Skeletal muscle satellite cell (primary cell): ENCODE measurements around the gene HECTD4.

Experiments
- H3K27me3 ChIP-seq: 2 replicates; pipeline ENCODE4 v1.7.0; 2013; ENCODE audit warnings: low read length; ENCODE audit not compliant: control insufficient read depth, insufficient read depth
- H3K36me3 ChIP-seq: 2 replicates; pipeline ENCODE4 v1.7.0; 2013; ENCODE audit warnings: mild to moderate bottlenecking, control low read depth, low read length; ENCODE audit not compliant: insufficient read depth
- H3K4me1 ChIP-seq: 2 replicates; pipeline ENCODE4 v1.7.0; 2013; ENCODE audit warnings: low read length; ENCODE audit not compliant: control insufficient read depth, insufficient read depth
- H3K4me2 ChIP-seq: 2 replicates; pipeline ENCODE4 v1.7.0; 2013; ENCODE audit warnings: mild to moderate bottlenecking, low read length
- H3K4me3 ChIP-seq: 2 replicates; pipeline ENCODE4 v1.7.0; 2013; ENCODE audit warnings: low read length
- H3K9ac ChIP-seq: 2 replicates; pipeline ENCODE4 v1.7.0; 2013; ENCODE audit warnings: mild to moderate bottlenecking, low read depth, low read length, moderate library complexity
- H3K9me3 ChIP-seq: replicated peaks from 2 replicates; pipeline ENCODE4 v1.7.0; 2013; ENCODE audit warnings: mild to moderate bottlenecking, control low read depth, low read length

The HECTD4 gene

GRCh38 chr12:112370868-112371510 is 11.2 kb downstream of the HECTD4 start:
- no peaks in the 10 kb centered on the region for H3K4me1 ChIP-seq
- no peaks in the 10 kb centered on the region for H3K9me3 ChIP-seq
- H3K27me3 ChIP-seq, result no peaks in the 10 kb centered on the region
- H3K9ac ChIP-seq, result no peak overlapping the region
- no peaks in the 10 kb centered on the region for H3K36me3 ChIP-seq
- no peak overlapping the region for H3K4me3 ChIP-seq
- H3K4me2 ChIP-seq, result no peak overlapping the region

- Histone ChIP-seq H3K4me3 (no peak overlapping the region), H3K27me3 (no peaks in the 10 kb centered on the region), H3K4me1 (no peaks in the 10 kb centered on the region), H3K9ac (no peak overlapping the region), H3K4me2 (no peak overlapping the region), H3K36me3 (no peaks in the 10 kb centered on the region), H3K9me3 (no peaks in the 10 kb centered on the region)
Measured at GRCh38 chr12:112370199-112370598, 12.0 kb downstream of the HECTD4 start.

GRCh38 chr12:112368856-112369255 is 13.4 kb downstream of the HECTD4 start:
- H3K27me3 ChIP-seq, result no peaks in the 10 kb centered on the region
- no peak overlapping the region for H3K9ac ChIP-seq
- H3K9me3 ChIP-seq, result no peaks in the 10 kb centered on the region
- H3K4me2 ChIP-seq, result no peak overlapping the region
- no peak overlapping the region for H3K4me3 ChIP-seq
- H3K36me3 ChIP-seq, result no peaks in the 10 kb centered on the region
- H3K4me1 ChIP-seq, result no peaks in the 10 kb centered on the region

GRCh38 chr12:112367965-112368364 is 14.3 kb downstream of the HECTD4 start:
- Histone ChIP-seq H3K36me3 (no peaks in the 10 kb centered on the region), H3K4me1 (no peaks in the 10 kb centered on the region), H3K9me3 (no peaks in the 10 kb centered on the region)

GRCh38 chr12:112362310-112362709 is 19.9 kb downstream of the HECTD4 start:
- Histone ChIP-seq H3K36me3 (no peaks in the 10 kb centered on the region), H3K27me3 (no peaks in the 10 kb centered on the region), H3K9ac (no peak overlapping the region), H3K4me2 (no peak overlapping the region), H3K4me1 (no peaks in the 10 kb centered on the region), H3K4me3 (no peak overlapping the region), H3K9me3 (no peaks in the 10 kb centered on the region)

More at GRCh38 chr12:112367965-112368364, 14.3 kb downstream of the HECTD4 start:
- no peak overlapping the region for H3K4me3 ChIP-seq
- no peaks in the 10 kb centered on the region for H3K27me3 ChIP-seq
- H3K4me2 ChIP-seq, result no peak overlapping the region
- no peak overlapping the region for H3K9ac ChIP-seq

GRCh38 chr12:112361271-112361670 is 21.0 kb downstream of the HECTD4 start:
- no peaks in the 10 kb centered on the region for H3K4me1 ChIP-seq
- H3K27me3 ChIP-seq, result no peaks in the 10 kb centered on the region
- no peak overlapping the region for H3K4me2 ChIP-seq
- no peak overlapping the region for H3K4me3 ChIP-seq
- no peak overlapping the region for H3K9ac ChIP-seq
- no peaks in the 10 kb centered on the region for H3K9me3 ChIP-seq
- no peaks in the 10 kb centered on the region for H3K36me3 ChIP-seq

- H3K36me3 ChIP-seq, result no peaks in the 10 kb centered on the region
- H3K9me3 ChIP-seq, result no peaks in the 10 kb centered on the region
- H3K27me3 ChIP-seq, result no peaks in the 10 kb centered on the region
- H3K4me3 ChIP-seq, result no peak overlapping the region
- no peak overlapping the region for H3K9ac ChIP-seq
- H3K4me2 ChIP-seq, result no peak overlapping the region
- H3K4me1 ChIP-seq, result no peaks in the 10 kb centered on the region
Measured at GRCh38 chr12:112359290-112359689, 22.9 kb downstream of the HECTD4 start.

GRCh38 chr12:112357214-112357613 is 25.0 kb downstream of the HECTD4 start:
- H3K4me2 ChIP-seq, result no peak overlapping the region
- H3K36me3 ChIP-seq, result no peaks in the 10 kb centered on the region
- H3K9ac ChIP-seq, result no peak overlapping the region
- no peak overlapping the region for H3K4me3 ChIP-seq
- H3K4me1 ChIP-seq, result no peaks in the 10 kb centered on the region
- H3K27me3 ChIP-seq, result no peaks in the 10 kb centered on the region
- H3K9me3 ChIP-seq, result no peaks in the 10 kb centered on the region

GRCh38 chr12:112354399-112354798 is 27.8 kb downstream of the HECTD4 start:
- H3K4me2 ChIP-seq, result no peak overlapping the region
- no peaks in the 10 kb centered on the region for H3K9me3 ChIP-seq
- no peak overlapping the region for H3K9ac ChIP-seq
- no peak overlapping the region for H3K4me3 ChIP-seq
- no peaks in the 10 kb centered on the region for H3K36me3 ChIP-seq
- peaks cover 16% of the 10 kb centered on the region for H3K4me1 ChIP-seq
- no peaks in the 10 kb centered on the region for H3K27me3 ChIP-seq

GRCh38 chr12:112353393-112353792 is 28.8 kb downstream of the HECTD4 start:
- H3K9me3 ChIP-seq, result no peaks in the 10 kb centered on the region
- no peak overlapping the region for H3K9ac ChIP-seq
- no peaks in the 10 kb centered on the region for H3K27me3 ChIP-seq
- no peak overlapping the region for H3K4me2 ChIP-seq
- H3K4me1 ChIP-seq, result peaks cover 16% of the 10 kb centered on the region
- no peak overlapping the region for H3K4me3 ChIP-seq
- H3K36me3 ChIP-seq, result no peaks in the 10 kb centered on the region

- H3K9me3 ChIP-seq, result no peaks in the 10 kb centered on the region
- H3K4me1 ChIP-seq, result peaks cover 16% of the 10 kb centered on the region
- H3K27me3 ChIP-seq, result no peaks in the 10 kb centered on the region
- no peak overlapping the region for H3K4me3 ChIP-seq
- no peak overlapping the region for H3K9ac ChIP-seq
- no peaks in the 10 kb centered on the region for H3K36me3 ChIP-seq
- no peak overlapping the region for H3K4me2 ChIP-seq
Measured at GRCh38 chr12:112352921-112353320, 29.3 kb downstream of the HECTD4 start.
